ENCODE measurements around the gene FOXL3.

The FOXL3 gene

GRCh38 chr7:297611-298374 is 7.8 kb downstream of the FOXL3 start:
- Mint-ChIP-seq H3K36me3 (ENCODE audit: low read depth) (no peaks in the 10 kb centered on the region), H3K27ac (no peak overlapping the region), H3K4me1 (ENCODE audit: low read depth) (no peaks in the 10 kb centered on the region), H3K4me3 (no peak overlapping the region), H3K27me3 (peaks cover 6% of the 10 kb centered on the region), H3K9me3 (no peaks in the 10 kb centered on the region)

GRCh38 chr7:298375-298702 is 8.4 kb downstream of the FOXL3 start:
- no peak overlapping the region for H3K4me3 Mint-ChIP-seq

GRCh38 chr7:298743-299142 is 8.8 kb downstream of the FOXL3 start:
- Mint-ChIP-seq H3K36me3 (ENCODE audit: low read depth) (no peaks in the 10 kb centered on the region), H3K27ac (no peak overlapping the region), H3K27me3 (no peaks in the 10 kb centered on the region), H3K4me3 (no peak overlapping the region), H3K4me1 (ENCODE audit: low read depth) (no peaks in the 10 kb centered on the region), H3K9me3 (no peaks in the 10 kb centered on the region)

More at GRCh38 chr7:298375-298702, 8.4 kb downstream of the FOXL3 start:
- H3K4me1 Mint-ChIP-seq (ENCODE audit: low read depth) = no peaks in the 10 kb centered on the region
- no peaks in the 10 kb centered on the region for H3K9me3 Mint-ChIP-seq
- no peak overlapping the region for H3K27ac Mint-ChIP-seq
- H3K27me3 Mint-ChIP-seq = peaks cover under 1% of the 10 kb centered on the region
- no peaks in the 10 kb centered on the region for H3K36me3 Mint-ChIP-seq (ENCODE audit: low read depth)

- Mint-ChIP-seq H3K4me3 (no peak overlapping the region), H3K9me3 (no peaks in the 10 kb centered on the region), H3K27ac (no peak overlapping the region), H3K36me3 (ENCODE audit: low read depth) (no peaks in the 10 kb centered on the region), H3K27me3 (no peaks in the 10 kb centered on the region), H3K4me1 (ENCODE audit: low read depth) (no peaks in the 10 kb centered on the region)
Observed at GRCh38 chr7:299169-299568, 9.2 kb downstream of the FOXL3 start.

GRCh38 chr7:299628-300027 is 9.7 kb downstream of the FOXL3 start:
- H3K9me3 Mint-ChIP-seq = peaks cover 3% of the 10 kb centered on the region

GRCh38 chr7:300048-300447 is 10.1 kb downstream of the FOXL3 start:
- H3K36me3 Mint-ChIP-seq (ENCODE audit: low read depth) = no peaks in the 10 kb centered on the region
- no peak overlapping the region for H3K27ac Mint-ChIP-seq
- H3K9me3 Mint-ChIP-seq = peaks cover 4% of the 10 kb centered on the region
- no peaks in the 10 kb centered on the region for H3K27me3 Mint-ChIP-seq
- H3K4me1 Mint-ChIP-seq (ENCODE audit: low read depth) = no peaks in the 10 kb centered on the region
- no peak overlapping the region for H3K4me3 Mint-ChIP-seq

More at GRCh38 chr7:299628-300027, 9.7 kb downstream of the FOXL3 start:
- H3K27me3 Mint-ChIP-seq = no peaks in the 10 kb centered on the region
- H3K4me1 Mint-ChIP-seq (ENCODE audit: low read depth) = no peaks in the 10 kb centered on the region
- no peaks in the 10 kb centered on the region for H3K36me3 Mint-ChIP-seq (ENCODE audit: low read depth)
- no peak overlapping the region for H3K27ac Mint-ChIP-seq
- H3K4me3 Mint-ChIP-seq = no peak overlapping the region

GRCh38 chr7:300546-301290 is 10.7 kb downstream of the FOXL3 start:
- Mint-ChIP-seq H3K27ac (no peak overlapping the region), H3K27me3 (no peaks in the 10 kb centered on the region), H3K9me3 (peaks cover 4% of the 10 kb centered on the region), H3K4me1 (ENCODE audit: low read depth) (no peaks in the 10 kb centered on the region), H3K36me3 (ENCODE audit: low read depth) (no peaks in the 10 kb centered on the region), H3K4me3 (no peak overlapping the region)

GRCh38 chr7:301291-302053 is 11.5 kb downstream of the FOXL3 start:
- Mint-ChIP-seq H3K27me3 (no peaks in the 10 kb centered on the region), H3K4me3 (no peak overlapping the region), H3K9me3 (peaks cover 4% of the 10 kb centered on the region), H3K27ac (no peak overlapping the region), H3K4me1 (ENCODE audit: low read depth) (no peaks in the 10 kb centered on the region), H3K36me3 (ENCODE audit: low read depth) (no peaks in the 10 kb centered on the region)

GRCh38 chr7:302054-302992 is 12.4 kb downstream of the FOXL3 start:
- no peaks in the 10 kb centered on the region for H3K4me1 Mint-ChIP-seq (ENCODE audit: low read depth)
- H3K27me3 Mint-ChIP-seq = no peaks in the 10 kb centered on the region
- no peak overlapping the region for H3K27ac Mint-ChIP-seq
- H3K9me3 Mint-ChIP-seq = peaks cover 4% of the 10 kb centered on the region
- no peak overlapping the region for H3K4me3 Mint-ChIP-seq
- no peaks in the 10 kb centered on the region for H3K36me3 Mint-ChIP-seq (ENCODE audit: low read depth)

GRCh38 chr7:303425-303824 is 13.5 kb downstream of the FOXL3 start:
- Mint-ChIP-seq H3K36me3 (ENCODE audit: low read depth) (no peaks in the 10 kb centered on the region), H3K4me3 (no peak overlapping the region), H3K27ac (no peak overlapping the region), H3K9me3 (peaks cover 8% of the 10 kb centered on the region), H3K4me1 (ENCODE audit: low read depth) (no peaks in the 10 kb centered on the region), H3K27me3 (no peaks in the 10 kb centered on the region)

- Mint-ChIP-seq H3K4me1 (ENCODE audit: low read depth) (no peaks in the 10 kb centered on the region), H3K4me3 (no peak overlapping the region), H3K27me3 (no peaks in the 10 kb centered on the region), H3K27ac (no peak overlapping the region), H3K36me3 (ENCODE audit: low read depth) (no peaks in the 10 kb centered on the region), H3K9me3 (peaks cover 8% of the 10 kb centered on the region)
Observed at GRCh38 chr7:303884-304573, 14.1 kb downstream of the FOXL3 start.

- Mint-ChIP-seq H3K36me3 (ENCODE audit: low read depth) (no peaks in the 10 kb centered on the region), H3K9me3 (peaks cover 8% of the 10 kb centered on the region), H3K27me3 (no peaks in the 10 kb centered on the region), H3K4me3 (no peak overlapping the region), H3K4me1 (ENCODE audit: low read depth) (no peaks in the 10 kb centered on the region), H3K27ac (no peak overlapping the region)
Observed at GRCh38 chr7:304574-305409, 14.8 kb downstream of the FOXL3 start.

GRCh38 chr7:305410-306151 is 15.6 kb downstream of the FOXL3 start:
- Mint-ChIP-seq H3K4me3 (no peak overlapping the region), H3K36me3 (ENCODE audit: low read depth) (no peaks in the 10 kb centered on the region), H3K27ac (no peak overlapping the region), H3K9me3 (peaks cover 8% of the 10 kb centered on the region), H3K4me1 (ENCODE audit: low read depth) (no peaks in the 10 kb centered on the region), H3K27me3 (no peaks in the 10 kb centered on the region)

Measured in stimulated activated naive CD8-positive, alpha-beta T cell treated with anti-CD3 and anti-CD28 coated beads, Interleukin-15, Interleukin-2, amounts not matched to agents 100 ng/mL and 50 ng/mL, for 24 hours (primary cell).